ENCODE results near the gene TEAD3. TPM values are rescaled to one million over a fixed set of nuclear protein-coding genes. Genes with fewer than 3 reads are reported as not detected.
"Not testable (repeated sequence)": the region's sequence is repeated elsewhere in the genome, so short reads cannot be mapped to it uniquely, and the experiment has no call there.

Gene TEAD3
- total RNA-seq, 2 experiments from 2014 or later = 0.13 to 0.23 TPM

- Mint-ChIP-seq H3K27me3 (no peaks in the 10 kb centered on the region), H3K36me3 (ENCODE audit: low read depth) (no peaks in the 10 kb centered on the region), H3K27ac (no peak overlapping the region), H3K4me1 (peaks cover 11% of the 10 kb centered on the region), H3K4me3 (no peak overlapping the region), H3K9me3 (no peaks in the 10 kb centered on the region)
- CTCF ChIA-PET = interaction anchor here (0.9 to 3.0 kb wide), 2 partner anchors 24 to 149 kb away, joined by 3 to 9 read pairs; partner anchors contain the start of gene RPL10A
- DNase-seq = no peak
- POLR2A ChIA-PET = interaction anchor here (1.3 kb wide), 1 partner anchor 145 kb away, joined by 3 read pairs; no protein-coding TSS in a partner anchor
Observed at GRCh38 chr6:35443341-35444030, 53.4 kb downstream of the TEAD3 start.

GRCh38 chr6:35442693-35443092, 54.2 kb downstream of the TEAD3 start:
- POLR2A ChIA-PET = interaction anchor here (0.8 kb wide), 1 partner anchor 15 kb away, joined by 3 read pairs; no protein-coding TSS in a partner anchor
- H3K4me1 Mint-ChIP-seq = peaks cover 11% of the 10 kb centered on the region
- H3K36me3 Mint-ChIP-seq (ENCODE audit: low read depth) = no peaks in the 10 kb centered on the region
- no peaks in the 10 kb centered on the region for H3K9me3 Mint-ChIP-seq
- H3K27me3 Mint-ChIP-seq = no peaks in the 10 kb centered on the region
- no peak overlapping the region for H3K4me3 Mint-ChIP-seq
- H3K27ac Mint-ChIP-seq = no peak overlapping the region
- CTCF ChIA-PET = no interaction called here
- DNase-seq = no peak

- Mint-ChIP-seq H3K36me3 (ENCODE audit: low read depth) (no peaks in the 10 kb centered on the region), H3K4me1 (peaks cover 11% of the 10 kb centered on the region), H3K27ac (no peak overlapping the region), H3K9me3 (no peaks in the 10 kb centered on the region), H3K4me3 (no peak overlapping the region), H3K27me3 (no peaks in the 10 kb centered on the region)
- ChIA-PET POLR2A (interaction anchor here (0.7 kb wide), 1 partner anchor 98 kb away, joined by 3 read pairs; no protein-coding TSS in a partner anchor), CTCF (interaction anchor here (0.7 kb wide), 1 partner anchor 81 kb away, joined by 3 read pairs; no protein-coding TSS in a partner anchor)
- DNase-seq = no peak
Observed at GRCh38 chr6:35441642-35442041, 55.2 kb downstream of the TEAD3 start.

- H3K4me1 Mint-ChIP-seq = peaks cover 9% of the 10 kb centered on the region
- H3K27me3 Mint-ChIP-seq = no peaks in the 10 kb centered on the region
- POLR2A ChIA-PET = interaction anchor here (0.7 kb wide), 1 partner anchor 97 kb away, joined by 3 read pairs; no protein-coding TSS in a partner anchor
- H3K9me3 Mint-ChIP-seq = no peaks in the 10 kb centered on the region
- H3K27ac Mint-ChIP-seq = no peak overlapping the region
- H3K4me3 Mint-ChIP-seq = no peak overlapping the region
- H3K36me3 Mint-ChIP-seq (ENCODE audit: low read depth) = no peaks in the 10 kb centered on the region
- DNase-seq = no peak
- CTCF ChIA-PET = interaction anchor here (0.7 kb wide), 1 partner anchor 143 kb away, joined by 3 read pairs; the partner anchor contains the start of gene DEF6
Observed at GRCh38 chr6:35441205-35441604, 55.7 kb downstream of the TEAD3 start.

- POLR2A ChIA-PET = no interaction called here
- Mint-ChIP-seq H3K9me3 (no peaks in the 10 kb centered on the region), H3K36me3 (ENCODE audit: low read depth) (no peaks in the 10 kb centered on the region), H3K4me3 (no peak overlapping the region), H3K27me3 (no peaks in the 10 kb centered on the region), H3K27ac (no peak overlapping the region), H3K4me1 (no peaks in the 10 kb centered on the region)
- CTCF ChIA-PET = no interaction called here
- no peak for DNase-seq
Observed at GRCh38 chr6:35439308-35439707, 57.6 kb downstream of the TEAD3 start.

GRCh38 chr6:35438378-35439065, 58.4 kb downstream of the TEAD3 start:
- POLR2A ChIA-PET; H3K27me3 Mint-ChIP-seq; H3K27ac Mint-ChIP-seq; DNase-seq; CTCF ChIA-PET; H3K9me3 Mint-ChIP-seq; H3K4me3 Mint-ChIP-seq; H3K4me1 Mint-ChIP-seq; H3K36me3 Mint-ChIP-seq (ENCODE audit: low read depth): not testable (repeated sequence)

- no peaks in the 10 kb centered on the region for H3K4me1 Mint-ChIP-seq
- DNase-seq = no peak
- no peak overlapping the region for H3K4me3 Mint-ChIP-seq
- H3K27me3 Mint-ChIP-seq = no peaks in the 10 kb centered on the region
- H3K27ac Mint-ChIP-seq = no peak overlapping the region
- H3K9me3 Mint-ChIP-seq = no peaks in the 10 kb centered on the region
- CTCF ChIA-PET = no interaction called here
- POLR2A ChIA-PET = no interaction called here
- H3K36me3 Mint-ChIP-seq (ENCODE audit: low read depth) = no peaks in the 10 kb centered on the region
Observed at GRCh38 chr6:35436071-35436857, 60.6 kb downstream of the TEAD3 start.

- no peaks in the 10 kb centered on the region for H3K27me3 Mint-ChIP-seq
- H3K4me3 Mint-ChIP-seq = no peak overlapping the region
Observed at GRCh38 chr6:35435074-35435837, 61.6 kb downstream of the TEAD3 start.

GRCh38 chr6:35432702-35433101, 64.2 kb downstream of the TEAD3 start:
- H3K27ac Mint-ChIP-seq, H3K4me3 Mint-ChIP-seq, H3K27me3 Mint-ChIP-seq, H3K4me1 Mint-ChIP-seq, DNase-seq: not testable (repeated sequence)
- CTCF ChIA-PET = interaction anchor here (1.1 to 1.7 kb wide), 3 partner anchors 12 to 137 kb away, joined by 3 to 5 read pairs (median 4); no protein-coding TSS in a partner anchor
- POLR2A ChIA-PET = interaction anchor here (2.0 kb wide), 1 partner anchor 13 kb away, joined by 6 read pairs; no protein-coding TSS in a partner anchor
- peaks cover 18% of the 10 kb centered on the region for H3K36me3 Mint-ChIP-seq (ENCODE audit: low read depth)
- peaks cover 19% of the 10 kb centered on the region for H3K9me3 Mint-ChIP-seq

More at GRCh38 chr6:35435074-35435837, 61.6 kb downstream of the TEAD3 start:
- no peaks in the 10 kb centered on the region for H3K36me3 Mint-ChIP-seq (ENCODE audit: low read depth)
- H3K27ac Mint-ChIP-seq = no peak overlapping the region
- POLR2A ChIA-PET = no interaction called here
- DNase-seq = no peak
- CTCF ChIA-PET = interaction anchor here (0.5 kb wide), 1 partner anchor 110 kb away, joined by 3 read pairs; no protein-coding TSS in a partner anchor
- peaks cover 2% of the 10 kb centered on the region for H3K9me3 Mint-ChIP-seq
- no peaks in the 10 kb centered on the region for H3K4me1 Mint-ChIP-seq

- Mint-ChIP-seq H3K9me3 (peaks cover 19% of the 10 kb centered on the region), H3K4me3 (no peak overlapping the region), H3K4me1 (no peaks in the 10 kb centered on the region), H3K27ac (no peak overlapping the region), H3K36me3 (ENCODE audit: low read depth) (peaks cover 18% of the 10 kb centered on the region), H3K27me3 (no peaks in the 10 kb centered on the region)
- ChIA-PET POLR2A (interaction anchor here (2.0 kb wide), 1 partner anchor 12 kb away, joined by 6 read pairs; no protein-coding TSS in a partner anchor), CTCF (interaction anchor here (1.1 to 1.7 kb wide), 3 partner anchors 12 to 136 kb away, joined by 3 to 5 read pairs (median 4); no protein-coding TSS in a partner anchor)
- no peak for DNase-seq
Observed at GRCh38 chr6:35432291-35432690, 64.6 kb downstream of the TEAD3 start.

- H3K27me3 Mint-ChIP-seq = no peaks in the 10 kb centered on the region
- no peak for DNase-seq
- POLR2A ChIA-PET = no interaction called here
- CTCF ChIA-PET = interaction anchor here (0.9 kb wide), 1 partner anchor 20 kb away, joined by 3 read pairs; no protein-coding TSS in a partner anchor
- no peak overlapping the region for H3K27ac Mint-ChIP-seq
- H3K36me3 Mint-ChIP-seq (ENCODE audit: low read depth) = peaks cover 37% of the 10 kb centered on the region
- peaks cover 19% of the 10 kb centered on the region for H3K9me3 Mint-ChIP-seq
- H3K4me3 Mint-ChIP-seq = no peak overlapping the region
- no peaks in the 10 kb centered on the region for H3K4me1 Mint-ChIP-seq
Observed at GRCh38 chr6:35429463-35429862, 67.4 kb downstream of the TEAD3 start.
